IPS DF 4.7 (cell line): ENCODE results near the gene SMARCE1.

Experiments
- DNase-seq: peaks from one replicate; pipeline ENCODE4 v3.0.0-alpha.2; 2013; ENCODE audit warnings: low spot score; ENCODE audit errors: extremely low read depth

The SMARCE1 gene

GRCh38 chr17:40582328-40582901 is 65.2 kb downstream of the SMARCE1 start:
- no peak for DNase-seq

GRCh38 chr17:40580140-40580539 is 67.5 kb downstream of the SMARCE1 start:
- no peak for DNase-seq

GRCh38 chr17:40579471-40579870 is 68.1 kb downstream of the SMARCE1 start:
- DNase-seq, result no peak

GRCh38 chr17:40577611-40578065 is 70.0 kb downstream of the SMARCE1 start:
- DNase-seq, result no peak

- DNase-seq, result no peak
Measured at GRCh38 chr17:40576113-40576740, 71.4 kb downstream of the SMARCE1 start.
